HG02571 (cell line): ENCODE data around the gene GNAT1.

Source experiments
- ATAC-seq: cut with Tn5 transposase; IDR thresholded peaks from one replicate; pipeline ENCODE4 v1.9.1; 2021; ENCODE audit warnings: mild to moderate bottlenecking, moderate library complexity; ENCODE audit not compliant: unreplicated experiment

GNAT1 gene

DNA sequence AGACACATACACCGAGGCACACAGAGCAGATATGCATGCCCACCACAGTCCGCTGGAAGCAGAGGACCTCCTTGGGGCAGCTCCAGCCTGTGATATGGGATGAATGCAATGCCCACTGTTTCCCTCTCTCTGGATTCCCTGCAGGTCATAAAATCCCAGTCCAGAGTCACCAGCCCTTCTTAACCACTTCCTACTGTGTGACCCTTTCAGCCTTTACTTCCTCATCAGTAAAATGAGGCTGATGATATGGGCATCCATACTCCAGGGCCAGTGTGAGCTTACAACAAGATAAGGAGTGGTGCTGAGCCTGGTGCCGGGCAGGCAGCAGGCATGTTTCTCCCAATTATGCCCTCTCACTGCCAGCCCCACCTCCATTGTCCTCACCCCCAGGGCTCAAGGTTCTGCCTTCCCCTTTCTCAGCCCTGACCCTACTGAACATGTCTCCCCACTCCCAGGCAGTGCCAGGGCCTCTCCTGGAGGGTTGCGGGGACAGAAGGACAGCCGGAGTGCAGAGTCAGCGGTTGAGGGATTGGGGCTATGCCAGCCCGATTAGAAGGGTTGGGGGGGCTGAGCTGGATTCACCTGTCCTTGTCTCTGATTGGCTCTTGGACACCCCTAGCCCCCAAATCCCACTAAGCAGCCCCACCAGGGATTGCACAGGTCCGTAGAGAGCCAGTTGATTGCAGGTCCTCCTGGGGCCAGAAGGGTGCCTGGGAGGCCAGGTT is at the start of gene GNAT1:
GNAT1 (plus strand) TSS at position 675 of the 725 bp plus-strand sequence. CDS start 116 bp downstream, outside the sequence.
- no peak for ATAC-seq

DNA sequence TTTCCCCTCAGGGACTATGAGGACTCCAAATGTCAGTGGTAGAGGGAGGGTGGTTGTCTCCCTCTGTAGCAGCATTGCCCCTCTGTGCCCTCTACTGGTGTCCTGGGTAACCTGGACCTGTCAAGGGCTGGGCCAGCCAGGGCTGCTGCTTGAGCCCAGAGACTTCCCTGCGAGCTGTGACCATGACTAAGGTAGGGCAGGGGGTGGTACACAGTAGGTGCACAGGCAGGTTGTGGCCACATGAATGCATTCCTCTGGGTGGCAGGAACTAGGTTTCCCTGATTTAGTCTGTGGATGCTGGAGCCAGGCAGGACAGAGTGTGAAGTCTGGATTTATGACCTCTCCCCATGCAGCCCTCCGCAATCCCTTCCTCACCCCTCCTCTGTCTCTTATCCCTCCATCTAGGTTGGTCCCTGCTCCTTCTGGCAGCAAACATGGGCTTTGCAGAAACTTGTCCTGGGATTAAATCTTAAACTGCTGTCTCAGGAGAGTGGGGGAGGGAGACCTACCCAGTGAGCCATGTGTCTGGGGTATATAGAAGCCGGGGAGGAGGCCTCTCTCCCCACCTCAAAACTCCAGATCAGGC is 45.0 kb upstream of the GNAT1 start:
- no peak for ATAC-seq

DNA sequence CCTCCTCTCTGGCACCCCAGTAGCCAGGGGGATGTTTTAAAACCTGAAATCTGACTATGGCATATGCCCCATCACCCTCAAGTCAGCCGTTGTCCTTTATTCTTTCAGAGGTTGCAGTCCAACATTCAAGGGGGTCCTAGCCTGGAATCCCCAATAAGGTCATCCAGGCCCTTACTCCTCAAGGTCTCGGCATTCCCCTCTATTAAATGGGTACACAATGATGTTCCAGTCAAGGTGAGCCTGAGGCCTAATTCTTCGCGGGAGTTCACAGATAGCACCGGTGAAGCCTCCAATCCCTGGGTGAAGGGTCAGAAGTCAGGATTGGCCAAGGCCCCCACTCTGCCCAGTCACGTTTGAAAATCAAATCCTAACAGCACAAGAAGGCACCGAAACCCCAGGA is 44.4 kb upstream of the GNAT1 start:
- ATAC-seq, result no peak

DNA sequence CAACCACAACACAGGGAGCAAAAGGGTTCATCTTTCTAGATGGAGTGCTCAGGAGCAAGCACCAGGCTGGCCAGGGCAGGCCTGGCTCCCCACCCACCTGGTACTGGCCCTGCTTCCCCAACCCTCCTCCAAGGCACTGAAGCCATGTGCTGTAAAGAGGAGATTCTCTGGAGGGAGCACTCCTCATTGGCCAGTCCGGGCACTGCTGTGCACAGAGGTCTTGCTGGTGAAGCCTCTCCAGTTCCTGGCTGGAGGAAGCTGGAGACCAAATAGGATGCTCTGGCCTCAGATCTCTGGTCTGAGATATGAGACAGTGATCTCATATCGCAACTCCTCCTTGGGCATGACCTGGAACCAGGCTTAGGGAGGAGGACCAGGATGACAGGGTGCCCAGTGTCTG is 44.0 kb upstream of the GNAT1 start:
- ATAC-seq, result no peak

- no peak for ATAC-seq
These were observed 43.5 kb upstream of the GNAT1 start for GRCh38 chr3:50147861-50148260.

DNA sequence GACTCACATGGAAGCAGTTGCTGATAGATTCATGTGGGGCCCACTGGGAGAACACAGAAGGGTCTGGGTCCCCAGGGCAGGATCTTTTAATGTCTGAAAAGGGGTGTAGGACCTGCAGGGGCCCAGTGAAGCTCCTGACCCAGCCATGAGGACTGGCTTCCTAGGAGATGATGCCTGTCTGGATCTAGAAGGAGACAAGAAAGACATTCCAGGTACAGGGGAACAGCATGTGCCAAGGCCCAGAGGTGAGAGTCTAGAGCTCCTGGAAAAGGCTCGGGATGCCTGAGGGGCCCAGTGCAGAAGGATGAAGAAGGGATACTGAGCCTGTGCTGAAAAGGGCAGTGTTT is 41.0 kb upstream of the GNAT1 start:
- ATAC-seq, result no peak

GRCh38 chr3:50150863-50151686 is 40.3 kb upstream of the GNAT1 start:
- no peak for ATAC-seq

DNA sequence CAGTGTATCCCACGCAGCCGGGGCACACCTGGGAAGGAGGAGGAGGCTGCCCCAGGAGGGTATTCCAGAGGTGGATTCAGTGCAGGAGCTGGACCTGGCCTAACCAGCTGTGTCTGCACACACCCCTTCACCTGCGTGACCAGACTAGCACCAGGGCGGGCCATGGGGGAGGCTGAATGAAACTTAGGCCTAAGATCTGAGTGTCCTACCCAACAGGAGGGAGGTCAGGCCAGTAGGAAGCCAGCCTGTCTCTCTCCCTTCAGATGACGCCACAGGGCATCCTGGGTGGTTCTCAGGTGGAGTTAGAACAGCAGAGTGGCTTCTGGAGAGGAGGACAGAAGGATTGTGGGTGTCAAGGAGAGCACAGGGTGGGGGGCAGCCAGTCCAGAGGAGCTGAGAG is 39.7 kb upstream of the GNAT1 start:
- ATAC-seq, result no peak

DNA sequence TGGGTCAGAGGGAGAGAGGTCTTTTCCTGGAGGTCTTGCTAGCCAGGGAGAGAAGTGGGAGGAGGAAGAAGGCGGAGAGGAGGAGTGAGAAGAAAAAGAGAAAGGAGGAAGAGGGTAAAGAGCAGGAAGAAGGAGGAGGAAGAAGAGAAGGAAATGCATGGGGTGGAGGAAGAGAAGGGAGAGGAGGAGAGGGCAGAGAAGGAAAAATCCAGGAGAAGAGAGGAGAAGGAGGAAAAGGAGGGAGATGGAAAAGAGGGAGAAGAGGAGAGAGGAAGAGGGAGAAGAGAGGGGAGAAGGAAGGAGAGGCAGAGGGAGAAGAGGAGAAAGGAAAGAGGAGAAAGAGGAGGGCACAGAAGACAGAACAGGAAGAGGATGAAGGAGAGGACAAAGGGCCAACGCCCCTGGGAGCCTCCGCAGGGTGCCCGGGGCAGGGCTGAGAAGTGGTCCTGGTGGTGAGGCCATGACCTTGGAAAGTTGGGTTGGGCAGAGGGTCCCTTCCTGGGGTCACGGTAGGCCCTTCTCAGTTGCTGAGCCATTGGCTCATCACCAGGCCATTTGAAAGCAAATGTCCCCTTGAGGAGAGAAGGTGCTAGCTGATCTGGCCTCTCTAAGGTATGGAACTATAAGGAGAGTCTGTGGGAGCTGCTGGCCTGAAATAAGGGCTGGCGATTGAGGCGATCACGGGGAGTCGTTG is 37.5 kb upstream of the GNAT1 start:
- ATAC-seq, result no peak

DNA sequence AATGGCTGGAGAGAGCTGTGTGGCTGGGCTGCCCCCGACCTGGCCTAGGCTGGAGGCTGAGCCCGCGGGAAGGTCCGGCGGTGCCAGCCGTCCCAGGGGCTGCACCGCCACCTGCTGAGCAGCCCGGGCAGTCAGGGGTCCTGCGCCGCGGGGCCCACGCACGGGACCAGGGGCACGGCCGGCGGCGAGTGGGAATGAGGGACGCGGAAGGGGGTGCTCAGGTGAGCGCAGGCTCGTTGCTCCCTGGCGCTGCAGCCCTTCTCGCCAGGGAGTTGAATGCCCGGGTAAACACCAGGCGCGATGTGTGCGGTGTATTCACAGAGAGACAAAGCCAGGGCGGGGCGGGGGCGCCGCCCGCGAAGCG is 37.0 kb upstream of the GNAT1 start:
- peak; percentile 26 for ATAC-seq

GRCh38 chr3:50154840-50155490 is 36.4 kb upstream of the GNAT1 start, which contains the start of gene SEMA3F:
Gene SEMA3F, plus strand, starts transcription at chr3:50155324. Its CDS starts 4,299 bp downstream, at chr3:50159623.
- peak; percentile 61 for ATAC-seq

- no peak for ATAC-seq
These were observed 35.9 kb upstream of the GNAT1 start for GRCh38 chr3:50155491-50155878.

DNA sequence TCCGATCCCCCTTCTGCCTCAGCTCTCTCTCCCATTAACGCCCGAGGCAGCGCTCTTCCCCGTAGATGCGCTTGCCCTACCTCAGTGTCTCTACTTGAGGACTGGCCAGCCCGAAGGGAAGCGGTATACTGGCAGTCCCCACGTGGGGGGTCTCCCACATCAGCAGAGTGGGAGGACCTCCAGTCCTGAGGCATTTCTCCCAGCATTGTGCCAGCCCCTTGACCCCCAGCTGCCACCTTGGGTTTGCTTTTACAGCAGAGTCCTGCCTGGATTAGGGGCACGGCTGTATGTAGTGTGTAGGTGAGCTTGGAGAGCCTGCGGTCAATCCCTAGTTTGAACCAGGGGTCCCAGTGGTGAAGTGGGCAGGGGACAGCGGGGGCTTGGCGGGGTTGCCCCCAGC is 35.5 kb upstream of the GNAT1 start:
- no peak for ATAC-seq

DNA sequence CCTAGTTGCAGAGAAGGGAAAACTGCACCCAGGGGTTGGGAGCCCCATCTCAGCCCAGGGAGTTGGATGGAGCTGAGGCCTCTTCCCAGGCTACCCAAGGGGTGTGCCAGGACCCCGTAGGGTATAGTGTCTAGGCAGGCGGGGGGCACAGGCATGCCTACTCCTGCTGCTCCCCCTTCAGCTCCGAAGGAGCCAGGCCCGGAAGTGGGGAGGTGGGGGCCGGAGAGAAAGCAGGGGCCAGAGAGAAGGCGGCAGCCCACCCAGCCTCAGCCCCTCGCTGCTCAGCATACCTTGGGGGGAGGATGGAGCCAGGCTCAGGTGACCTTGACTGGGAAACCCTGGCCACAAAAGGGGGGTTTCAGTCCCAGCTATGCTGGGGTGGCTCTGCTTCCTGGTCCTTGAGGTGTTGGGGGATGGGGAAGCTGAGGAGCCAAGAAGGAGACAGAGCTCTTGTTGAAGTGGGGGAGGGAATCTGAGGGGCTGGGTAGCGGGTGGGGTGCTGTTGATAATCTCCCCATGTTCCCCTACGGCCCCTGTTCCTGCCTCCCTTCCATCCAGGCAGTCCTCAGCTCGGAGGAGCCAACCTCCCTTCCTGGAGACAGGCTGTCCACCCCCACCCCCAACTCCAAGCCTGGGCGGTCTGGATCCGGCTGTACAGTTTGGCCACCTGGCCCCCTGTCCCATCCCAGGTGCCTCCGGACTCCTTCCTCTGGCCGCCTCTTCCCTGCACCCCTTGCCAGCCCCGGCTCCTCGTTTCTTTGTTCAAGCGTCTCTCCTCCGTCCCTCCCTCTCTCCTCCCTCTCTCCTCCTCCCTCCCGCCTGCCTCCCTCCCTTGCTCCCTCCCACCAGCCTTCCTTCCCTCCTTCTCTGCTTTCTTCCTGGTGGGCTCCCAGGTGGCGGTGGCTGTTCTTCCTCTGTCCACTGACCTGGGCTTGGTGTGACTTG is 34.6 kb upstream of the GNAT1 start:
- ATAC-seq, result no peak

DNA sequence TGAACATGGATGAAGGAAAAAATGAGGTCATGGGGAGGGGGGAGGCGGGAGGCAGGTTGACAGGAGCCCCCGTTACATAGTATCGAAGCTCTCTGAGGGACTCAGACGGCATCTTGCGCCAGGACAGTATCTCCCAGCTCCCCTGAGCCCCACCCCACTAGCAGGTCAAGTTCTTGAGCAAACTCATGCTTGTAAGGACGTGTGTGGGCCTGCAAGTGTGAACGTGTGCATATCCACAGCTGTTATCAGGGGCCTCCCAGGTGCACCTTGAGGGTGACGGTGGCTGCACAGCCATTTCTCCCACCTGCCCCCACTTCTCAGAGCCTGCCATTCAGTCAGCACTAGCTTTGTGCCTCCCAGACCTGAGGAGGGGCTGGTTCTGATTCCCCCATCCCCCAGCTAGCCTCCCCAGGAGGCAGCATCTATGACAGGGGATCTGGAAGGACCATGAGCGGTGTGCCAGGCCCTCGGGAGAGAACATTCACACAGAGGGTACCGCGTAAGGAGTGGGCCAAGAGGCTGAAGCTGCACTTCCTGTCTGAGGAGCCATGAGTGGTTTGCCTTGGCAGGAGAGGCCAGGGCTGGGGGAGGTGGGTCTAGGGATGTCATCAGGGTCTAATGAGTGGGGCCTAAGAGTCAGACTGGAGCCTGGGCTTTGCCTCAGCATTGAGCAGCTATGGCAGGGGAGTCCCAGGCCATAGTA is 33.4 kb upstream of the GNAT1 start:
- no peak for ATAC-seq

GRCh38 chr3:50158530-50159146 is 32.8 kb upstream of the GNAT1 start:
- ATAC-seq, result no peak

DNA sequence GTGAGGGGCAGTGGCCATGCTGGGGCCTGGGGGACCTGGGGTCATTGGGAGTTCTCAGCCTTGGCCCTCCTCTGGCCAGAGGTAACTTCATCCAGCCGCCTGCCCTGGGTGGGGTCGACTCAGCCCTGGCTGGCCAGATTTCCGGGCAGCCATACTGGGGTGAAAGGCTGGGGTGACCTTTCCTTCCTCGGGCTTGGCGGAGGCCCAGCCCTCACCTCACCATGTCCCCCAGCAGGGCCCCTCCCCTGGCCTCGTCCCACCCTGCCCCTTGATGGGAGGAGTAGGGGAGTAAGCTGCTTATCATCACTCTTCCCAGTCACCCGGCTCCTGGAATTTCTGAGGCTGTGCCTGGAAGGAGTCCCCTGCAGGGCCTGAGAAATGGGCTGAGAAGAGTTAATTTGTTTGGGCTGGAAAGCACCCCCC is 30.8 kb upstream of the GNAT1 start:
- ATAC-seq, result no peak

- ATAC-seq, result no peak
These were observed 30.1 kb upstream of the GNAT1 start for GRCh38 chr3:50161320-50161719.
